ENCODE measurements around the gene CACNA1B.
"Not testable (repeated sequence)": the region's sequence is repeated elsewhere in the genome, so short reads cannot be mapped to it uniquely, and the experiment has no call there.

CACNA1B gene

DNA sequence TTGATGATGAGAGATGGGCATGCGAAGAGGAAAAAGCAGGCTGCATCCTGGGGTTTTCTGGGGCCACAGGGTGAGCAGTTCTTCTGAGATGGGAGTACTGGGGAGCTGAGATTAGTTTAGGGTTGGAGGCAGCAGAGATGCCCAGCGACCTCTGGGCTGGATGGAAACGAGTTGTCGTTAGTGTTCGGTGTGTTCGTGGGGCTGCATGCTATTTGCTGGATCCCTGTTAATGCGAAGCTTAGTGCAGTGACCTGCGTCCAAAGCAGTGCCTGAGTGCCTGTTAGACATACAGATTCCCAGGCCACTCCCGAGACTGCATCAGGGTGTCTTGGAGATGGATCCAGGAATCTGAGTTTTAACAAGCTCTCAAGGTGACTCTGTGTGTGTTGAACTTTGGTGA lies 201.3 kb downstream of the CACNA1B start:
- DNase-seq, result no peak

DNA sequence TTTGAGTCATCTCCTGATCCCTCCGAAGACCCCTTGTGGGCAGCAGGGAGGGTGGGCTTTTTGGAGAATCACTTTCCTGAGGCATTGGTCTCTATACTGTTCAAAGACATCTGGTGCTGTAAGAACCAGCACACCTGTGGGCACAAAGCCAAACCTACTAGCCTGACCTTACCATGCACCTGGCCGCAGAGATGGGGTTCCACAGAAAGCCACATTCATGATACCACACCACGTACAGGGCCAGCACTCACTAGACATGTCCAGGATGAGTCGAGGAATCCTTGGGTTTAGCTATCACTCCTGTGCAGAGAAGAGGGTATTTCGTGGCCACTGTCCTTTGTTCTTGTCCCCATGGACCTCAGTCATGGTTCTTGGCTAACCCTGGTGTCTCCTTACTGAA lies 203.4 kb downstream of the CACNA1B start:
- DNase-seq, result no peak

DNA sequence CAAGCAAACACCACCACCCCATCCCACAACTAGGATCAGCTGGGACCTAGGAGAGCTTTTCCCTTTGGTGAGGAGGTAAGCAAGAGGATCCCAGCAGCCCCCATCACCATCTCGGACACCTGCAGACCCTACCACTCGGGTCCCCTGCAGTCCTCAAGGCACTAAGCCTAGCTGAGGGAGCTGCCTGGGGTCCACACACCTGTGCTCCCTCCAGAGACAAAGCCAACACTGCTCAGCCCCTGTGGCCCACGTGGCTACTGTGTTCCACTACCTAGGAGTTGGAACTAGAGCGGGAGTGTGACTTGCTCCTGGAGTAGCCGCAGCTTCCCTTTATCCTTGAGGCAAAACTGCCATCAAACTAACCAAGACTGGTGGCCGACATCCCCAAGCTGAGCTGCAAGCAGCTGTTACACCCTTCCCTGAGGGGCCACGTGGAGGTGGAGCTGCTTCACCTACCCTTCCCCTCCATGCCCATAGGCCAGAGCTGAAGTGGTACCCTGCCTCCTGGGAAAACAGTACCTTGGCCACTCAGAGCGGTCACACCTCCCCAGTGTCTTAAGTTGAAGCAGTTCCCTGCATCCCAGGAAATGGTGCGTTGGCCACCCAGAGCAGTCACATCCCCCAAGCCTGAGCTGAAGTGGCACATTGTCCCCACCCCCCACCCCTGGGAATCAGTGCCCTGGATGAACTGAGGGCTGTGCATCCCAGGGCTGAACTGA lies 205.5 kb downstream of the CACNA1B start:
- no peak for DNase-seq

DNA sequence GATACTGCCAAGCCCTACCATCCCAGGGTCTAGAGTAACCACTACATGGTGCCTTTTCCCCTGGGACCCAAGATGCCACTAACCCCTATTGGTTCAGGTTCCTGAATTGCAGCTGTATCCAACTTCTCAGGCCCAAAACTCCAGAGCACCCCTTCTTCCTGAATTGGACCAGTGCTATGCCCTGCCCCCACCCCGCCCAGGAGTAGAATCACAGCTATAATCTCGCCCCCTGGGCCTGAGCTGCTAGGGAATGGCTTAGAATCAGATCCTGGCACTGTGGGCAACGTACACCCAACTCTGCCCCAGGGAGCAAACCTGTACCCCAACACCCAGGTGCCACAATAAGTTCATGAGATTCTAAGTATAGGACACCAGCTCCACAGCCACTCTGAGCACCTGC lies 206.3 kb downstream of the CACNA1B start:
- DNase-seq, result no peak

DNA sequence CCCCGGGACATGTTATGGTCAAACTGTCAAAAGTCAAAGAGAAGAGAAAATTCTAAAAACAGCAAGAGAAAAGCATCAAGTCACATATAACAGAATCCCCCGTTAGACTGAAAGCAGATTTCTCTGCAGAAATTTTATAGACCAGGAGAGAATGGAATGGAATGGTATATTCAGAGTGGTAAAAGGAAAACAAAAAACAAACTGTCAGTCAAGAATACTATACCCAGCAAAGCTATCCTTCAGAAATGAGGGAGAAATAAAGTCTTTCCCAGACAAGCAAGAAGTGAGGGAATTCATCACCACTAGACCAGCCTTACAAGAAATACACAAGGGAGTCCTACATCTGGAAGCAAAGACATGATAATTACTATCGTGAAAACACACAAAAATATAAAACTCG lies 208.0 kb downstream of the CACNA1B start:
- no peak for DNase-seq

DNA sequence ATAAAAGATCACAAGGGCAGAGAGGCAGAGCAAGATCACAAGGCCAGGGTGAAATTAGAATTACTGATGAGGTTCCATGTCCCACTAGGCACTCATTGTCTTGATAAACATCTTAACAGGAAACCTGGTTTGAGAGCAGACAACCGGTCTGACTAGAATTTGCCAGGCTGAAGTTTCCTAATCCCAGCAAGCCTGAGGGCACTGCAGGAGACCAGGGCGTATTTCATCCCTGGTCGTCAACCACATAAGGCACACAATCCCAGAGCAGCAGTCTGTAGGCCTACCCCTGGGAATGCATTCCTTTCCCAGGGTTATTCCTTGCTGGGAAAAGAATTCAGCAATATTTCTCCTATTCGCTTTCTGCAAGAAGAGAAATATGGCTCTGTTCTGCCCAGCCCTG lies 214.5 kb downstream of the CACNA1B start:
- DNase-seq, result not testable (repeated sequence)

DNA sequence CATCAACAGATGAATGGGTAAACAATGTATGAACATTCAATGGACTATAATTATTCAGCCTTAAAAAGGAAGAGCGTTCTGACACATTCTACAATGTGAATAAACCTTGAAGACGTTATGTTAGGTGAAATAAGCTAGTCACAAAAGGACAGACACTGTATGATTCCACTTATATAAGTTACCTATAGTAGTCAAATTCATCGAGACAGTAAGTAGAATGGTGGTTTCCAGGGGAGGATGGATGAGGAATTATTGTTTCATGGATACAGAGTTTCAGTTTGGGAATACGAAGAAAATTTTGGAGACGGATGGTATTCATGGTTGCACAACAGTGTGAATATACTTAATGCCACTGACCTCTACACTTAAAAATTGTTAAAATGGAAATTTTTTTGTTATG lies 216.4 kb downstream of the CACNA1B start:
- DNase-seq, result no peak

DNA sequence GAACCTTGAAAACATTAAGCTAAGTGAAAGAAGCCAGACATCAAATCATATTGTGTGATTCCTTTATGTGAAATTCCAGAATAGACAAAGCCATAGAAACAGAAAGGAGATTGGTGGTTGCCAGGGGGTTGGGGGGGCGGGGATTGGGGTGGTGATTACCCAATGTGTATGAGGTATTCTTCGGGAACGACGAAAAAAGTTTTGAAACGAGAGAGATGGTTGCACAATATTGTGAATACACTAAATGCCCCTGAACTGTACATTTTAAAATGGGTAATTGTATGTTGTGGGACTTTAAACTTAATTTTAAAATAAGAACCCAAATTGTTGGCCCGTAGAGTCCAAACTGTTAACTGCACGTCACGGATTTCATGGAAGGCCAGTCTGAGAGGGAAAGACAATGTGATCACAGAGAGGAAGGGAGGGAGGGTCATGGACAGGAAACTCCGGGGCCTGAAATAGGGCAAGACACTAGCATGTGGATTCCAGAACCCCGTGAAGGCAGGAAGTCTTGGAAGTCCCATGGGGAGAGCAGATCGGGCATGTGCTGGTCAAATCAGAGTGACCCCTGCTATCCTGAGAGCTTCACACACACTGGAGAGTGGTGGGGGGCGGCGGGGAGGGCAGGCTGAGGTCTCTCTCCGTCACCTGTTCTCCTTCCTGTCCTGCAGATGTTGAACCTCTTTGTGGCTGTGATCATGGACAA lies 218.4 kb downstream of the CACNA1B start:
- no peak for DNase-seq

DNA sequence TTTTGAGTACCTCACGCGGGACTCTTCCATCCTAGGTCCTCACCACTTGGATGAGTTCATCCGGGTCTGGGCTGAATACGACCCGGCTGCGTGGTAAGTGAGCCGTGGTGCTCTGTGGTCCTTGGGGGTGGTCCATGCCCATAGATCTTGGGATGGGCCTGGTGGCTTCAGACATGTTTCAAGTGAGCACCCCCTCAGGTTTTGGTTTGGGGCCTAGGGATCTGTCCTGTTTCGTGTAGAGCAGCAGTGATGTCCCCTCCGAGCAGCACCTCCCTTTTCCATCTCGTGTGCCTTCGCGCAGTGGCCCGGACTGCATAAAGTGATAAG lies 218.9 kb downstream of the CACNA1B start:
- no peak for DNase-seq

DNA sequence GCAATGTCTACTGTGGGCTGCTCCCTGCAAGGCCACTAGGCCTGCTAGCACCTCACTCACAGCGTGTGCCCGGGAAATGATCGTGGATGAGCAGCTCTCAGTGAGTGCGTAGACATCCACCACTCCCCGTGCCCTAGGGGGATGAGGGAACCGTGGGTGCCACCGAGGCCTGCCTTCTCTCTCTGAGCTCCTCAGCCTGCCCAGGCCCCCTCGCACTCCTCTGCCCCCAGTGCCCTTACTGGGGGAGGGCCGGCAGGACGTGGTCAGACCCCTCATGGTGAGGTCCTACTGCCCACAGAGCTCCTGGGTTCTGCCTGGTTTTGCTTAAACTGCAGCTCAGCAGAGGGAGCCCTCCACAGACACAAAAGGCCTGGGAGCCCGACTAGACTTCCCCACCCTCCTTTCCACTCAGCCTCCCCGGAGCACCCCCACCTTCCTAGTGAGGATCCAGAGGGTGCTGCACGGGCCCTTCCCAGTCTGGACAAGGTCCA lies 220.0 kb downstream of the CACNA1B start:
- DNase-seq, result no peak

DNA sequence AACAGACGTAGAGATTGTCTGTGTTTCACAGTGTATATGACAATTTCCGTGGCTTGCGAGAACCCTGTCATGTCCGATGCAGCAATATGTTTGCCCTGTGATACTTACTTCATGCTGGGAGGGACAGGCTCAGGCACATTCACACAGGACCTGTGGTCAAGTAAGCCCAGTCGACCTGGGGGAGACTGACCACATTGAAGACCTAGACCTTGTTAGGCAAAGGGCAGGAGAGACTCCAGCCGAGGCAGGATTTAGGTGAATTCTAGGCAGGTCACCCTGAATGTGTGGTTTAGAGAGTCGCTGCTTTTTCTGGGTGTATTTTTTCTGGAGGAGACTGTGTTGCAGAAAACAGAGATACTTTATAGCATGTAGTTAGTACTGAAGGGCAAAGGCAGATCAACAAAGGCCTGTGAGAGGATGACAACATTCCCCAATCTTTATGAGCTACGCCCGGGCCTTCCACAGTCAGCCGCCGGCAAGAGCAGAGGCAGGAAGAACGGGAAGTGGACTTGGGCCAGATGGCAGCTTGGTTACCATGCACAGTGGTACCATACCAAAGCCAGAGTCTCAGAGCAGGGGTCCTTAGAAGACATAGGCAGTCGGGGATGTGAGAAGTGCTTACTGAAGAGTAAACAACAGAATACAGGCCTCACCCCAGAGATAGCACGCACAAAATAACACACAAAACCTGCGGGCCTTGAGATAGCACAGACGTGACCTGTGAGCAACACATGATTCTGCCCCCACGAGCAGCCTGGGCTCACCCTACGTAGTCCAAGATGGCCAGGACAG lies 220.7 kb downstream of the CACNA1B start:
- DNase-seq, result no peak

DNA sequence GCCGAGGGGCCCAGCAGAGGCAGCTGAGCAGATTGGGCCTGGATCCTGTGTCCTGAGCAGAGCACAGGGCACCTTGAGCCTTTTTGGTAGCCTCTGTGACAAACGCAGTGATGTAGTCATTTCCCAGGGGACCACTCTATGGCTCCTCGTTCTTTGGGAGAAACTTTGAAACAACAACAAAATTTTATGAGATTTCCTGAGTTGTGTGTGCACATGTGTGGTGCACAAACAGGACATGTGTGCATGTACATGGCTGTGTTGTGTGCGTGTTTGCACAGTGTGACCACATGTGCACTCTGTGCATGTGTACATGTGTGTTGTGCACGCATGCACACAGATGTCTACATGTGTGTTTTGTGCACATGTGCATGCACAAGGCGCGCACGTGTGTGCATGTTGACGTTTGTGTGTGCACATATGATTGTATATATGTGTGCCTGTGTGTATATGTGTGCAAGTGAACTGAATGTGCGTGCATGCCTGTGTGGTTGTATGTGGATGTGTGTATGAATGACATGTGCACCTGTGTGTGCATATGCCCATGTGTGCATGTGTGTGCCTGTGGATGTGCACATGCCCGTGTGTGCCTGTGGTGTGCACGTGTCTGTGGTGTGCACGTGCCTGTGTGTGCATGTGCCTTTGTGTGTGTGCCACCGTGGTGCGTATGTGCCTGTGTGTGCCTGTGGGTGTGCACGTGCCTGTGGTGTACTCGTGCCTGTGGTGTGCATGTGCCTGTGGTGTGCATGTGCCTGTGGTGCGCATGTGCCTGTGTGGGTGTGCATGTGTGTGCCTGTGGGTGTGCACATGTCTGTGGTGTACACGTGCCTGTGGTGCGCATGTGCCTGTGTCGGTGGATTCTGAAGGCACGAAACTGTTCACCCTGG lies 221.6 kb downstream of the CACNA1B start:
- DNase-seq, result no peak

DNA sequence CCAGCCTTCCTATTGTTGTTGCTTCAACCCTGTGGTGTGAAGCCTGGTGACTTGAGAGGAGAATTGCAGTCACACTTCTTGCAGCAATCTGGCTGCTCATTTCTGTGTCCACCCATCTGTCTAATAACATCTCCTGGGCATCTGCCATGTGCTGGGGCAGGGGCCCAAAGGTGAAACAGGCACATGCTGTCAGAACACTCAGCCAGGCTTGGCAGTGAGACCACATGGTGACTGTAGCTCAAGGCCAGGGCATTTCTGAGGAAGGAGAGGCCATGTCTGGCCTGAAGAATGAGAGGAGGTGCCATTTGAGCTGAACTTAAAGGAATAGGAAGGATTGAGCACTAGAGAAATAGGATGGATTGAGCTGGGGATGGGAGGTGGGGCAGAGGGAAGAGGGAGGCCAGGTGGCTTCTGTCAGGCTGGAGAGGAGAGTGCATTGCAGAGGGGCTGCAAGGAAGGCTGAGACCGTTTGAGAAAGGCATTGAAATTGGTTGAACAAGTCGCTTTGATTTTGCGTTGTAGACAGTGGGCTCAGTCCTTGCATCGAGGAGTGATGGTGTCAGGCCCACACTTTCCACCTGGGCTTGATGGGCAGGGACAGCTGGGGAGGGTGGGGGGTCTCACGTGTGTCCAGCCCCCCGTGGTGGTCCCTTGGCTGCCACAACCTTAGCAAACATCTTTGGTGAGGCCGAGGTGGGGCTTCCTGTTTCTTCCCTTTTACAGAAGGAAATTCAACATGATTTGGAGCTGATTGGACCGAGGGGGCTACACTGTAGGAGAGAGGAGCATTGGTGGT lies 222.4 kb downstream of the CACNA1B start:
- DNase-seq, result no peak

DNA sequence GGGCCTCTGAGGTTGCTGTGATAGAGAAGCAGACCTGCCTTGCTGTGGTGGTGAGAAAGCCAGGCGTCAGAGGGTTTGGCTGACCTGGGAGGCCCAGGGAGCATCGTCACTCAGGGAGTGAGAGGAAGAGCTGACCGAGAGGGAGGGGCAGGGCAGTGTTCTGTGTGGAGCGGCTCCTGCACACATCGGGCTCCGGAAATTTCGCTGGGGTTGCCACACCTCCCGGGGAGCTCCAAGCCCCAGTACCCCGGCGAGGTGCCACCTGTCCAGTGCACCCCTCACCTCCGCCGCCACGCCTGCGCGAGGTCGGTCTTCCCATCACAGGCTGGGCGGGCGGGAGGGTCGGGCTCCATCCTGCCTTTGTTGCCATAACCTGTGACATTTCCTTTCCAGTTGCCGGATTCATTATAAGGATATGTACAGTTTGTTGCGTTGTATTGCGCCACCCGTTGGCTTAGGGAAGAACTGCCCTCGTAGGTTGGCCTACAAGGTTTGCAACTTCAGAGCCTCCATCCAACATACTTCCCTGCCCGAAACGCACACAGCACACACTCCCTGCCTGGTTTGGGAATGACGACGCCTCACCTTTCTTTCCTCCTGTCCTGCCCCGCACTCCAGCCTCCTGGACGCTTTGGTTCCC lies 223.2 kb downstream of the CACNA1B start:
- peak; percentile 11 for DNase-seq

DNA sequence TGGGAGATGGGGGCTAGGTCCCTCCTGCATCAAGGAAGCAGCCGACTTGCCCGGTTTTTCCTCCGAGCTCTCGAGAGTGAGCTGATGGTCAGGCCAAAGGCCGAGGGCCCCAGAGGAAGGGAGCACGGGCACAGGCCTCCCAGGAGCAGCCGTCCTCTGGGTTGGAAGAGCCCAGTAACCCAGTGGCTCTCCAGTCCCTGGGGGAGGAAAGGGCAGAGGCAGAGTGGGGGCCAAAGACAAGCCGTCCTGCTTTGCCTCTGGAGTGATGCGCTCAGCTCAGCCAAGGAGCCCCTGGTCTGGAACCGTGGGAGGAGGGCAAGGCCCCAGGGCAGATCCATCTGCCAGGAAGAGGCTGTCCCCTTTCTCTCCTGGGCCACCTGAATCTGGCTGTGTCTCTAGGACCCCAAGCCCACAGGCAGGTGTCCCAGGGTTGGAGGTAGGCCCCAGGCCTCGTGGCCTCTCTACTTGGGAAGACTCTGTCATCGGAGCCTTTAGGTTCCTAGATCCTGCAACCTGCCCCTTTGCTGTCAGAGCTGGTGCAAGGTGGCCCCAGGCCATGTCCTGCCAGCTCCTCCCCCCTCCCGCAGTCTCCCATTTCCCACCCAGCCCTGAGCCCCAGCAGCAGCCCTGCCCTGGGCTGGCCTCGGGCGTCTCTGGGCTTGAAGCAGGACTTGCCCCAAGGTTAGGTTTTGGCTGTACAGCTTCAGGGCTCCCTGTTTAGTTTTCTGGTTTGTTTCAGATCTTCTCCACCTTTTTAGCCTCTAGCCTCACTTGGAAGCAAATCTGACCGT lies 224.1 kb downstream of the CACNA1B start:
- DNase-seq, result no peak

DNA sequence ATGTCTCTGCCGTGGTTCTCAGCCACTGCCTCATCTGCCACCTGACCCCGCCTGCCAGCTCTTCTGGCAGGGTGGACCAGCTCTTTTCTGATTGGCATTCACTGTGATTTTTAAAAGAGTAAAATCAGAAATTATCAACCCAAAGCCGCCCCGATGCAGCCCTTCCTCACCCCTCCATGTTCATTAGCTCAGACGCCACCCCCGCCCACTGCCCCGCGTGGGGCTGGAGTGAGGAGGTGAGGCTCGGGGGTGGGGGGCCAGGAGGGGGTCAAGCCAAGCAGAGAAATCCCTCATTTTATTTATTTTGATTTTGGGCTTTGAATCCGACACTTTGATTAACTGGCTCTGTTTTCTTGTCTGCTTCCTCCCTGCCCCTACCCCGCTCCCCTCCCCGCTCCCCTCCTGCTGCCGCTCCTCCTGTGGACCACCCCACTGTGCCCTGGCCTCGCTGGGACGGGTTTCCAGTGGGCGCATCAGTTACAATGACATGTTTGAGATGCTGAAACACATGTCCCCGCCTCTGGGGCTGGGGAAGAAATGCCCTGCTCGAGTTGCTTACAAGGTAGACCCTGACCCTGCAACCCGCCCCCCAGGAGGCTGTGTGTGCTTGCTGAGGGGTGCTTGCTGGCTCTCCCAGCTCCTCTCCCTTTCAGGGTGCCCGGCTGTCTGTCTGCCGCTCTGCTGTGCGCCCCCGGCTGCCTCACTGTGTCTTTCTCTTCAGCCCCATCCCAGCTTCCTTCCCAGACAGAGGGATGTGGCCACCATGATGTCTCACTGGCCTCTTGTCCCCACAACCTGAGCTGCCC lies 224.9 kb downstream of the CACNA1B start:
- DNase-seq, result no peak

DNA sequence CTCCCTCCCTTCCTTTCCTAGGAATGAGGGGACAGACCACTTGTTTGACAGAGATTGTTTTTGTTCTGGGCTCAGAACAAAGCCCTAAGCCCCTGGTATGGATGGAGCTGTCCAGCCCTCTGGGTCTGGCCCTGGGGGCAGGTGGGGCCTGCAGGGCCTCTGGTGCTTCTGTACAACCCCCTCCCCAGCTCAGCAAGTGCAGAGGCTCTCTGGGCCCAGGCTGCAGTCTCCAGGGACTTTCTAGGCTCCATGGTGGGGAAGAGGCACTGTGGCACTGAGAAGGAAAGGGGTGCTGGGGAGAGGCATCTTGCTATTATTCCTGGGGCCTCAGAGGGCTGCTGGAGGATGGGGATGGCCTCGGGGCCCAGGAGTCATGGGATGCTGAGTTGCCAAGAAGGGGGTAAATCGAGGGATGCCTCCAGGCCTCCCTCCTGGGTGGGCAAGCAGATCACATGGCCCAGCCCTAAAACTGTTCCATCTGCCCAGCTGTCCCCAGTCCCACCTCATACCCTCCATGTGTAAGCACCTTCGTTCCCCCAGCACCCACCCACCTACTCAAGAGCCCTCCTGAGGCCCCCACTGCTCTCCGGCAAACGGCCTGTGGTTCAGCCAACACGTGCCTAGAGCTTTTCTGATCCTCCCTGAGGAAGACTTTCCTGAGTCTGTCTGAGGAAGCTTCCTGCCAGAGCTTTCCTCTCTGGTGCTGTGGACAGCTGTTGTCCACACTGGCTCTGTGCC lies 225.7 kb downstream of the CACNA1B start:
- DNase-seq, result no peak

DNA sequence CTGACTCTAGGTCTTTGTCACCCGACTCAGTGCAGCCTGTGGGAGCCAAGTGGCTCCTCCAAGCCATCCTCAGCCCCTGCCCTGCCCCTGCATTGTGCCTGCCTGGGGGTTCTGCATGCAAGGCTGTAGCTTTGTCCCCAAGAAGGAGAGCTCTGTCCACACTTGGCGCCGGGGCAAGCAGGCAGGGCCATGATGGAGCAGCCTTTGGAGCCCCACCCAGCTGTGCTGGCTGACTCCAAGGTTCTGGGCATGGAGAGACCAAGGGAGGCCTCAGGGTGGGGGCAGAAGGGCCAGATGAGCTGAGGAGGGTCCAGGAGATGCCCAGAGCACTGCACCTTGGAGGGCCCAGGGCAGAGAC lies 226.2 kb downstream of the CACNA1B start:
- DNase-seq, result no peak

Measured in NCI-H82 (cell line).